DOHH2 (cell line): ENCODE results near the gene LRP8.

ENCODE experiments used
- H3F3A ChIP-seq: fragments of 200-600 bp; sonication (generic), shearing (Covaris generic); 2 replicates; pipeline ENCODE4 v1.6.0; 2016; ENCODE audit warnings: antibody characterized with exemption, mild to moderate bottlenecking; ENCODE audit not compliant: control insufficient read depth, insufficient read depth
- H3K27ac ChIP-seq: fragments of 200-600 bp; sonication (generic); 2 replicates; pipeline ENCODE4 v1.5.1; 2014; ENCODE audit warnings: low read depth, mild to moderate bottlenecking, low read length, moderate library complexity
- H3K27me3 ChIP-seq: fragments of 200-600 bp; sonication (generic); 2 replicates; pipeline ENCODE4 v1.6.1; 2014; ENCODE audit warnings: mild to moderate bottlenecking, low read length, mixed read lengths; ENCODE audit not compliant: control insufficient read depth
- H3K36me3 ChIP-seq: fragments of 200-600 bp; sonication (generic); 2 replicates; pipeline ENCODE4 v1.6.1; 2014; ENCODE audit warnings: mild to moderate bottlenecking, low read length, moderate library complexity, mixed read lengths; ENCODE audit not compliant: control insufficient read depth
- H3K4me1 ChIP-seq: fragments of 200-600 bp; sonication (generic); 2 replicates; pipeline ENCODE4 v1.6.1; 2014; ENCODE audit warnings: mild to moderate bottlenecking, low read length, mixed read lengths; ENCODE audit not compliant: control insufficient read depth
- H3K4me2 ChIP-seq: fragments of 200-600 bp; sonication (generic); 2 replicates; pipeline ENCODE4 v1.6.0; 2014; ENCODE audit warnings: mild to moderate bottlenecking, low read length, moderate library complexity
- H3K4me3 ChIP-seq: fragments of 200-600 bp; sonication (generic); 2 replicates; pipeline ENCODE4 v1.5.1; 2014; ENCODE audit warnings: mild to moderate bottlenecking, low read length, mixed read lengths
- H3K79me2 ChIP-seq: fragments of 200-600 bp; sonication (generic); 2 replicates; pipeline ENCODE4 v1.6.1; 2014; ENCODE audit warnings: mild to moderate bottlenecking, low read length, mixed read lengths; ENCODE audit not compliant: control insufficient read depth
- H3K9me2 ChIP-seq: fragments of 200-600 bp; sonication (generic); replicated peaks from 2 replicates; pipeline ENCODE4 v1.6.1; 2014; ENCODE audit warnings: mild to moderate bottlenecking, low read length, mixed read lengths; ENCODE audit not compliant: control insufficient read depth
- H3K9me3 ChIP-seq: fragments of 200-600 bp; sonication (generic); 2 replicates; pipeline ENCODE4 v1.6.1; 2014; ENCODE audit warnings: antibody characterized with exemption, low read length, mixed read lengths; ENCODE audit not compliant: control insufficient read depth, insufficient read depth
- H4K20me1 ChIP-seq: fragments of 200-600 bp; sonication (generic); 2 replicates; pipeline ENCODE4 v1.6.0; 2014; ENCODE audit warnings: low read depth, mild to moderate bottlenecking, antibody characterized with exemption, low read length, moderate library complexity; ENCODE audit not compliant: control insufficient read depth, insufficient read depth
- CTCF ChIP-seq: fragments of 200-600 bp; sonication (generic); IDR thresholded peaks from one replicate; pipeline ENCODE4 v1.5.1; 2014; ENCODE audit warnings: antibody characterized with exemption, mild to moderate bottlenecking, low read depth, low read length; ENCODE audit not compliant: poor library complexity, severe bottlenecking
- EZH2phosphoT487 ChIP-seq: fragments of 200-600 bp; sonication (generic); IDR thresholded peaks from 2 replicates; pipeline ENCODE4 v1.6.1; 2017; ENCODE audit warnings: borderline replicate concordance, mild to moderate bottlenecking, antibody characterized with exemption, low read length, moderate library complexity, mixed read lengths

The LRP8 gene

GRCh38 chr1:53372501-53372951, 44.7 kb upstream of the LRP8 start:
- no peaks in the 10 kb centered on the region for H3K79me2 ChIP-seq

GRCh38 chr1:53371851-53372250, 44.0 kb upstream of the LRP8 start:
- no peaks in the 10 kb centered on the region for H3K9me3 ChIP-seq
- no peaks in the 10 kb centered on the region for H3K9me2 ChIP-seq
- no peaks in the 10 kb centered on the region for H4K20me1 ChIP-seq
- no peaks in the 10 kb centered on the region for H3F3A ChIP-seq
- no peaks in the 10 kb centered on the region for H3K27me3 ChIP-seq
- H3K27ac ChIP-seq: no peak overlapping the region
- no peaks in the 10 kb centered on the region for H3K36me3 ChIP-seq
- peaks cover 12% of the 10 kb centered on the region for H3K4me1 ChIP-seq
- no peak overlapping the region for H3K4me2 ChIP-seq
- H3K4me3 ChIP-seq: no peak overlapping the region
- no peak for TF ChIP-seq EZH2phosphoT487
- TF ChIP-seq CTCF: no peak
- H3K79me2 ChIP-seq: no peaks in the 10 kb centered on the region

More at GRCh38 chr1:53372501-53372951, 44.7 kb upstream of the LRP8 start:
- Histone ChIP-seq H3K9me3 (no peaks in the 10 kb centered on the region), H4K20me1 (no peaks in the 10 kb centered on the region), H3K4me2 (no peak overlapping the region), H3K9me2 (no peaks in the 10 kb centered on the region), H3K4me1 (peaks cover 11% of the 10 kb centered on the region), H3K27ac (no peak overlapping the region), H3F3A (no peaks in the 10 kb centered on the region), H3K27me3 (no peaks in the 10 kb centered on the region), H3K4me3 (no peak overlapping the region), H3K36me3 (no peaks in the 10 kb centered on the region)
- TF ChIP-seq EZH2phosphoT487: no peak

GRCh38 chr1:53371121-53371666, 43.3 kb upstream of the LRP8 start:
- Histone ChIP-seq H3K4me3 (no peak overlapping the region), H3K79me2 (no peaks in the 10 kb centered on the region), H3K4me2 (no peak overlapping the region), H3K27ac (no peak overlapping the region), H3F3A (no peaks in the 10 kb centered on the region), H3K36me3 (no peaks in the 10 kb centered on the region), H3K9me3 (no peaks in the 10 kb centered on the region), H4K20me1 (no peaks in the 10 kb centered on the region), H3K4me1 (peaks cover 12% of the 10 kb centered on the region), H3K27me3 (no peaks in the 10 kb centered on the region), H3K9me2 (no peaks in the 10 kb centered on the region)
- TF ChIP-seq CTCF: no peak
- TF ChIP-seq EZH2phosphoT487: no peak

GRCh38 chr1:53370369-53370961, 42.6 kb upstream of the LRP8 start:
- H3K36me3 ChIP-seq: no peaks in the 10 kb centered on the region
- H3K79me2 ChIP-seq: no peaks in the 10 kb centered on the region
- peaks cover 12% of the 10 kb centered on the region for H3K4me1 ChIP-seq
- H3K9me2 ChIP-seq: no peaks in the 10 kb centered on the region
- H3F3A ChIP-seq: no peaks in the 10 kb centered on the region
- no peak overlapping the region for H3K4me2 ChIP-seq
- no peak overlapping the region for H3K27ac ChIP-seq
- H3K9me3 ChIP-seq: no peaks in the 10 kb centered on the region
- no peak overlapping the region for H3K4me3 ChIP-seq
- TF ChIP-seq EZH2phosphoT487: no peak
- no peak for TF ChIP-seq CTCF
- no peaks in the 10 kb centered on the region for H4K20me1 ChIP-seq
- no peaks in the 10 kb centered on the region for H3K27me3 ChIP-seq
